Stimulated activated CD8-positive, alpha-beta memory T cell treated with anti-CD3 and anti-CD28 coated beads, Interleukin-15, amount 100 ng/mL, for 1 hour (primary cell): ENCODE data around the gene PLEKHM3.

Experiments
- DNase-seq: peaks from one replicate; pipeline ENCODE4 v3.0.0-alpha.2; 2020; ENCODE audit warnings: low read depth

Gene PLEKHM3

DNA sequence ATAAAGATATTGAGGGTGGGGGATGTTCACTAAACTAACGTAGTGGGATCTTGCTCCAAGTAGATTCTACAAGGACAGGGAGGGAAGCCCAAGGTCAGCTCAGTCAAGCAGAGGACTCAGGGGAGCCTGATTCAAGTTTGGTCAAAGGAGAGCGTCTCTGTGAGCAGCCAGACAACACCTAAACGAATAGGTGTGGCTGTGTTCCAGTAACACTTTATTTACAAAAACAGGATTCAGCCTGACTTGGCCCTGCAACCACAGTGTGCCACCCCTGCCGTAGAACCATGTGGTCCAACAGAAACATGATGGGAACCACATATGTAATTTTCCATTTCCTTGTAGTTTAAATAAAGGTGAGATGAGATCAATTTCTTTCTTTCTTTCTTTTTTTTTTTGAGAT, 237.5 kb downstream of the PLEKHM3 start:
- DNase-seq = no peak

DNA sequence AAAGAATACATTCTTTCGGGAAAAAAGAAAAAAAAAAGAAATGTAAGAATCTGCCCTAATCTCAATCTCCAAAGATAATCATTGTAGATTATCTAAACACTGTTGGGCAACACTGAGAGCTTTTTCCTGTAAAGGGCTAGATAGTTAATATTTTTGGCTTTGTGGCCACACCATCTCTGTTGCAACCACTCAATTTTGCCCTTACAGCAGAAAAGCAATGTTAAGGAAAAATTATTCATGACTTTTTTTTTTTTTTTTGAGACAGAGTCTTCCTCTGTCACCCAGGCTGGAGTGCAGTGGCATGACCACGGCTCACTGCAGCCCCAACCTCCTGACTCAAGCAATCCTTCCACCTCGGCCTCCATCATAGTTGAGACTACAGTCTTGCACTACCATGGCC, 238.3 kb downstream of the PLEKHM3 start:
- DNase-seq = no peak

DNA sequence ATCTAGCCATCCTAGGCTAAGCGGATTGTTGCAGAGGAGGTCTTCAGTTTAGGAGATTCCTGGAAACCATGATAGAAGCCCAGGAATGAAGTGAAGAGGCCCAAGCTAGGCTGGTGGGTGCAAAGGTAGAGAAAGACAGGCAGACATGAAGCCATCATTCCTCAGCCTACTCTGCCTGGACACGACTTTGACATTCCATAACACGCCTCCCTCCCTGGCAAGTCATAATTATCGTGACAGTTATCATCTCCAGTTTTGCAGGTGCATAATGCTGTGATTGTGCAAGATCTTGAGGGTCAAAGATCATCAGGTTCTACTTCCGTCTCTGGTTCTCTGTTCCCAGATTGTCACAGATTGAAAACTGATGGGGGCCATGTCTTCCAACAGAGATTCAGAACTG, 240.4 kb downstream of the PLEKHM3 start:
- DNase-seq = no peak

DNA sequence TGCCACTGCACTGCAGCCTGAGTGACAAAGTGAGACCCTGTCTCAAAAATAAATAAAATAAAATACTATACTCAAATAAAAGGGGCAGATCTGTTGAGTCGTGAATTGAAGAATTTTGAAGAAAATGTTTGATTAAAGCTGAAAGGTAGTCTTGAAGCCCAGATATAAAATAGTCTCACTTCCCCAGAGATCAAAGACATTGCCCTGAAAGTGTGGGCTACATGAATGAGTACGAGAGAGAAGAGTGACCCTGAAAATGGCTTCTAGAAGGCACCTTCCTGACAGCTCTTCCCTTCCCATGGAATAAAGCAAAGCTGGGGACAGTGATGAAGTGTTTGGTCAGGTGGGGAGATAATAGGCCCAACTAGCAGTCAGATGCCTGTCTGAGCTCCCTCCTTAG, 241.8 kb downstream of the PLEKHM3 start:
- DNase-seq = no peak

DNA sequence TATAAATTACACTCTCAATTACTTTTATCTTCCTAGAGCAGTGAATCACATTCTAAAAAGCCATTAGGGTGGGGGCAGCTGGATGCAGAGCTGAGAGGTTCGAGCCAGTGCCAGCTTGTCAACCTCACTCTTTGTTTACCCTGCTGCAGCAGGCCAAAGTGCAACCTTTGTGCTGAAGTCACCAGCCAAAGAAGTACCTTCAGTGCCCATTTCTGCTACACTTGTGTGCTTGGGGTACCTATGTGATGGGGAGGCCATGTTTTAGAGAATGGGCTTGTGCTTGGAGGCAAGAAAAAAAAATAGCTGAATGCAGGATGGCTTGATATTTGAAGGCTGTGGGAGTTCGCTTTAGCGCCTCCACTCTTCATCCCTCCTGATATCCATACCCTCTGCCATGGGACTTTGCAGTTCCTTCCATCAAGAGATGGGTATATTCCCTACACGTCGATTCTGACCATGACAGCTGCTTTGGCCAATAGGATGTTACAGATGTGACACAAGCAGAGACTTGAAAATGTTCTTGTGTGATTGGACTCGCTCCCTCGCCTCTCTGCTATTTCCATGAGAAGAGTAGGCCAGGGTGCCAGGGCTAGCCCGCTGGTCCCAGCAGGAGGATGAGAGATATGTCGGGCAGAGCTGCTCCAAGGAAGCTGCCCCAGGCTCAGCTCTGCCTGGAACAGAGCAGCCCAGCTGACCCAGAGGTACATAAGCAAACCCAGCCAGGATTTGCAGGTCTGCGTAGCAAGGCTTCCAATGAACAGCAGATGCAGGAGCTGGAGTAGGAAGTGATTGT, 242.9 kb downstream of the PLEKHM3 start:
- DNase-seq = no peak

DNA sequence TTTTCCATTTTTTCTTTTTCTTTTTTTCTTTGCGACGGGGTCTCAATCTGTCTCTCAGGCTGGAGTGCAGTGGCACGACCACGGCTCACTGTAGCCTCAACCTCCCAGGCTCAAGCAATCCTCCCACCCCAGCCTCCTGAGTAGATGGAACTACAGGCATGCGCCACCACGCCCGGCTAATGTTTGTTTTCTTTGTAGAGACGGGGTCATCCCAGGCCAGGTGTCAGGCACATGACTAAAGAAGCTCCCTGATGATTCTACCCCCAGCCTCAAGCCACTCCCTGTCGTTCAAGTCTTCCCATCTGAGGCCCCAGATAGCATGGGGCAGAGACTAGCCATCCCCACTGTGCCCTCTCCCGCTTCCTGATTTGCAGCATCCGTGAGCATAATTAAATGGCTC, 245.8 kb downstream of the PLEKHM3 start:
- no peak for DNase-seq

DNA sequence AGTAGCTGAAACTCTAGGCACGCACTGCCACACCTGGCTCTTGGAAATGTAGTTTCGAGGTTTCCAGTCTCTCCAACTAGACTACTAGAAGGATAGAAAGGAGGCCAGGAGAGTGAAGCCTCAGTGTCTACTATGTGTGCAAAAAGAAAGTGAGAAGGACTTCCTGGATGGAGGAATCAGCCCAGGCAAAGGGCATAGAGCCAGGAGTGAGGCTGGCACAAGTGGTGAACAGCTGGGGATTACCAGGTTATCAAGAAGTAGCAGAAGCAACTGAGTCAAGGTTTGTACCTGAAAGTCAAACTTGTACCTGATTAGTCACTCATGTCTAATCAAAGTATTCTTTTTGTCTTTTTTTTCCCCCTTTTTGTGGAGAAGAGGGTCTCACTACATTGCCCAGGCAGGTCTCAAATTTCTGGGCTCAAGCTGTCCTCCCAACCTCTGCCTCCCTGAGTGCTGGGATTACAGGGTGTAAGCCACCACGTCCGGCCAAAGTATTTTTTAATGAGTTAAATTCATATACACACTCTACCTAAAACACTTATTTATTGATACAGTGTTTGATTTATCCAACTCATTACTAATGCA, 246.9 kb downstream of the PLEKHM3 start:
- DNase-seq = no peak

DNA sequence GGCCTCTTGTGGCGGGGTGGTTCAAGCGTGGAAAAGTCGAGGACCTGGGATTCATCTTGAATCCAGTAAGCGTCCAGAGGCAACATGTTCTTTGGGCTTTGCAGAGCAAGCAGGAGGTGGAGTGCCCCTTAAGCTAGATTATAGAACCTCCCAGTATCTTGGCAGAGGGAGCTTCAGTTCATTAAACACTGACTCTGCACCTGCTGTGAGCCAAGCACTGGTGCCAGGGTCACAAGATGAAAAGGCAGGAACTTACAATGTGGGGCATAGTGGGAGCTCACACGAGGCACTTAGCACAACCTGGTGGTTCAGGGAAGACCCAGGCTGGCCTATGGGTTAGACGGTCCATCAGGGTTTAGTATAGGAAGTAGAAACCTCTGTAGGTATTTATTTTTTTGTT, 248.2 kb downstream of the PLEKHM3 start:
- no peak for DNase-seq

DNA sequence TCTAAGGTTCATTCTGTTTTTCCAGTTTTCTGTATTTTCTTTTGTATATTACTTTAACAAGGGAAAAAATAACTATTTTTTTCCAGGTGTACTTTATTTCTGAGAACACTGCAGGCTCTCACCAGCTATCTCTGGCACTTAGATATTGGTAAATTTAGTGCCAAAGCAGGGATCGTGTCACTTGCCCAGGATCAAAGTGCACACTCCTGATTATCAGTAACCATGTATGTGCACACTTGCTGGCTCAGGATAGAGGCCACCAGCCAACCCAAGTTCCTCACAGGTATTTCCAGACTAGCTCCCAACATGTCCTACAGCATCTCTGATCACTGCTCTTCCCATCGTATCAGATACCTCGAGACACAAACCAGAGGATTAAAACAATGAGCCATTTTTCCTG, 249.9 kb downstream of the PLEKHM3 start:
- DNase-seq = no peak

DNA sequence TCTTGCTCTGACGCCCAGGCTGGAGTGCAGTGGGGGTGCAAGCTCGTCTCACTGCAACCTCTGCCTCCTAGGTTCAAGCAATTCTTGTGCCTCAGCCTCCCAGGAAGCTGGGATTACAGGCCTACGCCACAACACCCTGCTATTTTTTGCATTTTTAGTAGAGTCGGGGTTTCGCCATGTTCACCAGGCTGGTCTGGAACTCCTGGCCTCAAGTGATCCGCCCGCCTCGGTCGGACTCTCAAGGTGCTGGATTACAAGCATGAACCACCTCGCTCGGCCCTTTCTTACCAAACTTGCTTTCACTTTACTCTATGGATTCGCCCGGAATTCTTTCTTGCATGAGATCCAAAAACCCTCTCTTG, 252.5 kb downstream of the PLEKHM3 start:
- no peak for DNase-seq

DNA sequence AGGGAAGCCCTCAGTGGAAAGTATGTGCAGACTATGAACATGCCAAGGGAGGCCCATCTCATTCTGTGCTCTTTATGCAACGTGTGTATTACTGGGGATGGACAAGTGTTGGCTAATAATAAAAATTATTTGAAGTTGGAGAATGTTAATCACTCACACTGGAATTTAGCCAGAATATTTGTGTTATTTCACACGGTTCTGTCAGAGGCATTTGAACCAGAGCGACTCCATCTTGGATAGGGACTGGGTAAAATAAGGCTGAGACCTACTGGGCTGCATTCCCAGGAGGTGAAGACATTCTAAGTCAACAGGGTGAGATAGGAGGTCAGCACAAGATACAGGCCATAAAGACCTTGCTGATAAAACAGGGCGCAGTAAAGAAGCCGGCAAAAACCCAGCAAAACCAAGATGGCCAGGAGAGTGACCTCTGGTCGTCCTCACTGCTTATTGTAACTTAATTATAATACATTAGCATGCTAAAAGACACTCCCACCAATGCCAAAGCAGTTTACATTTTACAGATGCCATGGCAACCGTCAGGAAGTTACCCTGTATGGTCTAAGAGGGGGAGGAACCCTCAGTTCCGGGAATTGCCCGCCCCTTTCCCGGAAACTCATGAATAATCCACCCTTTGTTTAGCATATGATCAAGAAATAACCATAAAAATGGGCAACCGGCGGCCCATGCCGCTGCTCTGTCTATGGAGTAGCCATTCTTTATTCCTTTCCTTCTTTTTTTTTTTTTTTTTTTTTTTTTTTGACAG, 253.1 kb downstream of the PLEKHM3 start:
- DNase-seq = peak; percentile 12

DNA sequence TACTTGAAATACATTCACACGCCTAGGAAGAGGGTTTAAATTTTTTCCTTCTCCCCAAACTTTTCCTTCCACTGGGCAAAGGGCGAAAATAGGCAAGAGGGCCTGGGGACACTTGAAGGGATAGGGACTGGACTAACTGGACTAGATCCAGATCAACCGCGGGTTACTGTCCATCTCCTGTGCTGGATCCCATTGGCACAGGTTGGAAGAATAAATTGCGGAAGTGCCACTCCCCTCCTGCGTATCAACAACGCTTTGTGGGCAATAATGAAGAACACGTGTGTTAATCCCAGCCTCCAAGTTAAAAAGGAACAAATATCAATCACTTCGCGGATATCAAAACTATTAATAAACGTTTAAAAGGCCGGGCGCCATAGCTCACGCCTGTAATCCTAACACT, 253.9 kb downstream of the PLEKHM3 start:
- DNase-seq = no peak
